C4-2B (cell line): Measurements from ENCODE around the gene EFNA5.

Source experiments
- H3K27ac ChIP-seq: fragments of 450-650 bp; 2 replicates; pipeline ENCODE4 v1.5.1; 2017
- CTCF ChIP-seq: fragments of 450-650 bp; conservative IDR thresholded peaks from 2 replicates; pipeline ENCODE4 v1.5.1; 2017; ENCODE audit warnings: mild to moderate bottlenecking
- ZFX ChIP-seq: fragments of 450-650 bp; IDR thresholded peaks from 2 replicates; pipeline ENCODE4 v1.6.1; 2017

Gene EFNA5

DNA sequence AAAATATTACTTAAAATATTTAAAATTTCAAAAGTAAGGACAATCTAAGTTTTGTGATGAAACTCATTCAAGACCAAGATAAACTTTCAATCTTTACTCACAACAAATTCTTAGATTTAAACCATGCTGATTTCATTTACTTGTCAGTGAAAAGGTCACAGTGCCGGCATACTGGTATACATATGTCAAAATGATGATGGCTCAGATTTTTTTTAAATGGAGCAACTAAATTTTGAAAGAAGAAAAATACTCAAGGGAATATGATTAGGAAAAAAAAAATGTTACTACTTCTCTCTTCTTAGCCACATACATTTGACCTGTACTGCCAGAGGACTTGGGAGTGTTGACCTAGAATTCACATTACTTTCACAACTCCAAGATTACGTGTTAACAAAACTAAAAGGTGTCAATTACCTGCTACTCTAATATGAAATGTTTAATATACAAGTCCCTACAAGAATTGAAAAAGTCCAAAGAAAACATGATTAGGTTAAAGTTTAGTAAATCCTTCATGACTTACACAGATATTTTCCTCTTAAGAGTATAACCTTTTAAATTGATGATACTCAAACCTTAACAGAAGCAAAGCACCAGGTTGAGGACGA, 4.6 kb downstream of the EFNA5 start:
- TF ChIP-seq CTCF (no peak), ZFX (no peak)
- H3K27ac ChIP-seq, result no peak overlapping the region

- H3K27ac ChIP-seq, result peak overlapping the region; percentile 77; the same call in 1 of the 2 replicates
- TF ChIP-seq ZFX, result no peak
- TF ChIP-seq CTCF, result no peak
These were observed 5.6 kb downstream of the EFNA5 start for GRCh38 chr5:107665036-107665570.

DNA sequence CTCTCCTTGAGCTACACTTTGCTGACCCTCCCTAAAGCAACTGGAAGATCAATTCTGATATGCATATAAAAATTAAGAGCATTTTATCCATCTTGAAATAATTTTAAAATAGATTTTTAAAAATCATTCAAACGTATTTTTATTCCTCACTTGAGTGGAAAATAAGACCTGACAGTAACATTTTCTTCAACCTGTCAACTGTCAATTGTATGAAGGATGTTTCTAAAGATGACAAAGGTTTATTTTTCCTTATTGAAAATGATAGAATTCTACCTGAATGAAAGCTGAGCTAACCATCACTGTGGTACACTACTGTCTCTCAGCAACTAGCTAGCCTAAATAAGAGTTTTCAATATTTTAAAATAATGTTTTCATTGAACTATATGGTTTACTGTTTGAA, 7.0 kb downstream of the EFNA5 start:
- no peak overlapping the region for H3K27ac ChIP-seq
- TF ChIP-seq CTCF (no peak), ZFX (no peak)

DNA sequence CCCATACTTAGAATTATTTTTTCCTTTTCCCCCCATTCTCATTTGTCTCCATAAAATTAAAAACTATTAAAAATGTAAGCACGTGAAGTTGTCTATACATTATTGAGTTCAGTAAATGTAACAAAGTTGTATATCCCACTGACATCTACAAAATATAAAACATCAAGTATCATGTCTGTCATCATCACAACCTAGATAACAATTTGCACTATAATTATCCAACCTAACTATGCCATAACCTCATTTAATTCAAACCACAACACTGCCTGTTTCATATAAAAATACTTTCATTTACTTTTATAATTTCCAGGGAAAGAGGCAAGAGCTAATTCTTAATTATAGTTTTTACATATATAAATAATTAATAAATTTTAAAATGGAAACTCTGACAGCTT, 9.1 kb downstream of the EFNA5 start:
- TF ChIP-seq ZFX (no peak), CTCF (no peak)
- H3K27ac ChIP-seq, result peak overlapping the region; percentile 69; the same call in 1 of the 2 replicates

- TF ChIP-seq CTCF, result no peak
- no peak for TF ChIP-seq ZFX
- peak overlapping the region; percentile 69; the same call in 1 of the 2 replicates for H3K27ac ChIP-seq
These were observed 9.6 kb downstream of the EFNA5 start for GRCh38 chr5:107661038-107661649.

GRCh38 chr5:107658528-107658927, 12.2 kb downstream of the EFNA5 start:
- H3K27ac ChIP-seq, result peak overlapping the region; percentile 50; the same call in 1 of the 2 replicates
- TF ChIP-seq CTCF (no peak), ZFX (no peak)

- TF ChIP-seq CTCF (no peak), ZFX (no peak)
- peak overlapping the region; percentile 58; the same call in 1 of the 2 replicates for H3K27ac ChIP-seq
These were observed 14.9 kb downstream of the EFNA5 start for GRCh38 chr5:107655831-107656230.
